NCI-H748 (cell line): Measurements from ENCODE around the gene POU2AF2.
A peak's percentile ranks its signal among the peaks of the same experiment; 100 is the strongest.

Source experiments
- DNase-seq: peaks from one replicate; lab custom pipeline; 2025; ENCODE audit not compliant: unreplicated experiment; lab: John Stamatoyannopoulos, UW

The POU2AF2 gene

DNA sequence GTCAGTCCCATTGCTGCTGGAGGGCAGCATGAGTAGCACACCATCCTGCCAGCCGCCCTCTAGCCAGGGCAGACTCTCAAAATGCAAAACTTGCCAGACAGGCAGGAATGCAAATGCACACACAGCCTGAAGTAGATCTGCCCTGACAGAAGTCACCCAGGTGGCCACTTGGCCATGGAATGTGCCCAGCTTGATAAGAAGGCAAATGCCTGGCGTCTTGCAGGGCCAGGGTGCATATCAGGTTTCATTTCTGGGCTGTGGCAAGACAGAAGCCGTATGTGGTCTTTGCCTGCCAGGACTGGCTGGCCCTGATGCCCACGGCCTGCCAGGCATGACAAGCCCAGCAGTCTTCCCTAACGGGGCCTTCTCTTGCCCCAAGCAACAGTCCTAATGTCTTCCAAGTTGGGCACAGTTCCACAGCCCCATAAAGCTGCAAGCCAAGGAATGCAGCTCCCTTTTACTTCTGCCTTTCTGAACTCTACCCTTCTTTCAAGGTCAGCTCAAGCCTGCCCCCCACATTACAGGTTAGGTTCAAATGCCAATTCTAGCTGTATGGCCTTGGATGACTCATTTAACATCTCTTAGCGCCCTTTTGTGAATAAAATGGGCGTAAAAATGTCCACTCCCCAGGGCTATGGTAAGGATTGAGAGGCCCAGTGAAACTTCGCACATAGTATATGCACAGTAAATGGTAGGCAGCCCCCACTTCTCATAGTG is 82.5 kb downstream of the POU2AF2 start:
- DNase-seq, result no peak

DNA sequence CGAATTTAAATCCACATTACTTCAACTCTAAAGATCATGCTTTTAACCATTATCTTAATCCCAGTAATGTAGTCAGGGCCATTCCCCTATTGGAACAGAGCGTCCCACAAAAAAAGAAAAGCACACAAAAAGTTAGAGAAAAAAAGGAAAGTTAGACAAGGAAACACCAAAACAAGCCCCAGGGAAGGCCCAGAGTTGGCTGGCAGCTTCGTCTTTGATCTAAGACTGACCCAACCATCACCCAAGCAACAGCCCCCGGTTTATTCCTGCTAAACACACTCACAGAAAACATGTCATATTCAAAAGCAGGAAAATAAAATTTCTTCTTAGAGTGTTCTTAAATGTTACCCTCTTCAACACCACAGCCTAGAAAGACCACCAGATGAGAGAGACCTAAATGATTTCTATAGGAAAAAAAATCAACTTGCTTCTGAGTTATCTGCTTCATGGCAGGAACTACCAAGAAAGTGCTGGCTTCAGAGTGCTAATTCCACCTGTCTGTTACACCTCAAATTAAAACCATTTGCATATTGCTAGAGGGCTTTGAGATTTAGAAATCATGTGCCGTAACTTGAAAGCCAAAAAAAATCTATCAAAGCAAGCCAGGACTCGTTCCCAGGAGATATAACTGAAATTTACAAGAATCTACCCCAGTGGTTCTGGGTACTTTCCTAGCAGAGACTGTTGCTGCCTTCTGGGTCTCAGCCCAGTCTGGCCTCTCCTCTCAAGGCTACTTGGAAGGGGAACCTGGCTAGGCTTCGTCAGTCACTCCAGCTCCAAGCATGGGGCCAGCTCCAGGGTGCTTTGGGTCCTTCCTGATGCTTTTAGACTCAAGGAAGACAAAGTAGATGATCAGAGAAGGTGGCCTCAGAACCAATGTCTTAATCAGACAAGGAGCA is 84.0 kb downstream of the POU2AF2 start:
- no peak for DNase-seq

- no peak for DNase-seq
These were observed 84.8 kb downstream of the POU2AF2 start for GRCh38 chr11:111330234-111330893.

- no peak for DNase-seq
These were observed 86.4 kb downstream of the POU2AF2 start for GRCh38 chr11:111331711-111332479.

GRCh38 chr11:111334532-111335502 is 89.3 kb downstream of the POU2AF2 start:
- DNase-seq, result peak; percentile 91

GRCh38 chr11:111335549-111335948 is 90.0 kb downstream of the POU2AF2 start:
- DNase-seq, result no peak
